Subcutaneous abdominal adipose tissue (tissue), 5 donors: Measurements from ENCODE around the gene EXOC6B.

Source experiments
- H3K27ac ChIP-seq: one replicate; pipeline ENCODE4 v1.7.0; 2013; ENCODE audit warnings: low read depth, mild to moderate bottlenecking, inconsistent platforms, low read length, moderate library complexity
- H3K27me3 ChIP-seq, 5 donors: one replicate each; pipeline ENCODE4 v1.7.0; 2013; ENCODE audit warnings: low read length in 5 of 5, inconsistent platforms in 1 of 5; ENCODE audit not compliant: control insufficient read depth in 5 of 5, insufficient read depth in 4 of 5
- H3K36me3 ChIP-seq, 5 donors: one replicate each; pipeline ENCODE4 v1.7.0; 2013; ENCODE audit warnings: low read length in 5 of 5; ENCODE audit not compliant: control insufficient read depth in 5 of 5, insufficient read depth in 5 of 5
- H3K4me1 ChIP-seq, 5 donors: one replicate each; pipeline ENCODE4 v1.7.0; 2013; ENCODE audit warnings: low read length in 5 of 5, mild to moderate bottlenecking in 3 of 5, moderate library complexity in 1 of 5; ENCODE audit not compliant: control insufficient read depth in 5 of 5, insufficient read depth in 5 of 5
- H3K4me3 ChIP-seq, 5 donors: one replicate each; pipeline ENCODE4 v1.7.0; 2013; ENCODE audit warnings: low read length in 5 of 5, low read depth in 1 of 5
- H3K9ac ChIP-seq, 5 donors: one replicate each; pipeline ENCODE4 v1.7.0; 2013; ENCODE audit warnings: low read length in 5 of 5, mild to moderate bottlenecking in 4 of 5, moderate library complexity in 3 of 5
- H3K9me3 ChIP-seq, 5 donors: one replicate each; pipeline ENCODE4 v1.7.0; 2013; ENCODE audit warnings: low read length in 5 of 5; ENCODE audit not compliant: control insufficient read depth in 5 of 5
- donor health status: healthy.
- donor health status: healthy.
- donor health status: healthy.
- donor health status: healthy.
- donor health status: healthy.

The EXOC6B gene

DNA sequence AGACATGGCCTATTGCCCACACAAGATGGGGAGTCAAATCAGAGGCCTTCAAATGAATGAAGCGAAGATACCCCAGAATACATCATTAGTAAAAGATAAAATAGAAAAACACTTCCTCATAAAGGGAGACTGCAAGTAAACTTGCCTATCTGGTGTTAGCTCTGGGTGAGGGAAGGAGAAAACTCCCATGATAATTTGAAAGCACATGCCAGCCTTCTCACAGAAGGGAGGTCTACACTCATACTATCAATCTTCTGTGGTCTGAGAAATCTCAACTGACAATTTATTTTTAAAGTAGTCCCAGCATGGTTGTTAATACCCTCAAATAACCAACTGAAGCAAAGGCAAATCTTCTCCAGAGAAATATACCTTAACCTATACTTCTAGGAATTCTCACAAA is 75.4 kb downstream of the EXOC6B start:
- H3K9me3 ChIP-seq: no peaks in the 10 kb centered on the region

DNA sequence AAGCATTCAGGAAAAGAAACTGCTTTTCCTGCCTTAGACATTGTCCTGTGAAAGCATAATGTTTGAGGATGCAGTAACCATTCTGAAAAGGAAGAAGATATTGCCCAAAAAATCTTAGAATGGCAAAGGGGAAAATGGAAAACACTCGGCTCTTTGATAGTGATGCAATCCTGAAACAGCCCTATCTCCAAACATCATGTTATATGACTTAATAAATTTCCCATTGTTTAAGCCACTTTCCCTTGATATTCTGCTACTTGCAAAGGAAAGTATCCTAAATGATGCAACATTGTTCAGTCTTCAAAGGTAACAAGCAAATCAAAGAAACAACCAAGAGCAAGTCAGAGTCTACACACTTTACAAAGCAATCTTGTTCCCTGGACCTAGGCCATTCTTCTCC is 78.5 kb downstream of the EXOC6B start:
- no peak overlapping the region for H3K27ac ChIP-seq
- H3K4me1 ChIP-seq: no peaks in the 10 kb centered on the region
- no peaks in the 10 kb centered on the region for H3K27me3 ChIP-seq
- no peak overlapping the region for H3K4me3 ChIP-seq
- no peaks in the 10 kb centered on the region for H3K9me3 ChIP-seq
- H3K36me3 ChIP-seq: no peaks in the 10 kb centered on the region
- no peak overlapping the region for H3K9ac ChIP-seq

More for the DNA sequence above, 75.4 kb downstream of the EXOC6B start:
- no peaks in the 10 kb centered on the region for H3K27me3 ChIP-seq
- H3K36me3 ChIP-seq: no peaks in the 10 kb centered on the region
- H3K4me3 ChIP-seq: no peak overlapping the region
- H3K9ac ChIP-seq: no peak overlapping the region
- H3K27ac ChIP-seq: no peak overlapping the region
- peaks cover 0 to 4% (median 0%) of the 10 kb centered on the region in 5 donors for H3K4me1 ChIP-seq

DNA sequence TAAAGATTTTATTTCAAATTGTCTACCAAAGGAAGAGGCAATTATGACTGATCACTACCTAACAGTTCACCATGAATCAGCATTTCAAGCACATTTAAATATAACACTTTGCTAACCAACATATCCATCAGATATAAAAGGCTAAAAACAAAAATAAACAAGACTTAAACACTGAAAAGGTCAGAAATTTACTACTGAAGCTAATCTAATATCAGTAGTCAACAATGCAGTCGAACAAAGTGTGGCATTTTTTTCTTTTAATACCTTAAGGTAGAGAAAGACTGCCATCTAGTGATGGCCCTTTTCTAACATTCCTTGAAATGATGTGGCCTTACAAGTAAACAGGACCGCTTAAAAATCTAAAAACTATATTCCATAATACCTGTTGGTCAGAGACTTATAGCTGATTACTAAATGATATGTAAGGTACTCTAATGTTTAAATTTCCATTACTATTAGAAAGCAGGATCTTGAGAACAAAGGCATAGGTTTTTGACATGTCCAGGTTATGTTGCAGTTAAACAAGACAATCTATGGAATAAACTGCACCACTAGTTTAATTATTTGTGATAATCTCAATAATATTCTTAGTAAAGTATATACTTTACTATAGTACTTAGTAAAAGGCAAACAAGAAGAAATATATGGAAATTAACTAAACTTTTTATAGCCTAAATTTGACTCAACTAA is 80.0 kb downstream of the EXOC6B start:
- no peak overlapping the region for H3K4me3 ChIP-seq
- H3K36me3 ChIP-seq: peaks cover 0 to 3% (median 0%) of the 10 kb centered on the region in 5 donors
- H3K27ac ChIP-seq: no peak overlapping the region
- H3K4me1 ChIP-seq: no peaks in the 10 kb centered on the region
- H3K27me3 ChIP-seq: no peaks in the 10 kb centered on the region
- no peaks in the 10 kb centered on the region for H3K9me3 ChIP-seq
- no peak overlapping the region for H3K9ac ChIP-seq

DNA sequence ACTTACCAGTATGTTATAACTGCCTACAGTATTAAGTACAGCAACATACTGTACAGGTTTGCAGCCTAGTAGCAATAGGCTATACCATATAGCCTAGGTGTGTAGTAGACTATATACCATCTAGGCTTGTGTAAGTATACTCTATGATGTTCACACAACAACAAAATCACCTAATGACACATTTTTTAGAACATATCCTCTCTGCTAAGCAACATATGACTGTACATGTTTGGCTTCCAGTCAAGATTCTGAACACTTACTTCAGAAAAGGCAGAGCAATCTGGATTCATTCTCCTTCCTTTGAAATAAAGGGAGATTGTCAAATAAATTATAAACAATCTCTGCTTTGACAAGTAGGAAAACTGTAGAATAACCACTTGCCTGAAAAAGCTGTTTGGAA is 81.8 kb downstream of the EXOC6B start:
- H3K4me3 ChIP-seq: no peak overlapping the region
- peaks cover 0 to 6% (median 3%) of the 10 kb centered on the region in 5 donors for H3K36me3 ChIP-seq
- no peaks in the 10 kb centered on the region for H3K27me3 ChIP-seq
- no peak overlapping the region for H3K9ac ChIP-seq
- H3K27ac ChIP-seq: no peak overlapping the region
- H3K9me3 ChIP-seq: no peaks in the 10 kb centered on the region
- H3K4me1 ChIP-seq: no peaks in the 10 kb centered on the region

DNA sequence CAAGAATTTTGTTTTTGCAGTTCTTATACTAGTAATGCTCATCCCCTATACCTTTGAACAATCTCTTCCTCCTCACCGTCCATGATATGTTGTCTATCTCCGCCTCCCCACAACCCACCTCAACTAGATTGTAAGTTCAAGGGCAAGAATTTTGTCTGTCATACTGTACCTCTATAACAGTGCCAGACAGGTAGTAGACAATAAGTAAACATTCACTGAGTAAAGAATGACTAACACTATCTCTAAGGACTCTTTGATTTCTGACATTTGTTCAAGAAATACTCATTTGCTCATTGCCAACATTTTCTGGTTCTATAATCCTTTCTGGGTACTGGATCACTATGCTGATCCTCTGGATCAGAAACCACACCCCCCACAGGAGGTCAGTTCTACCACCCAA is 82.4 kb downstream of the EXOC6B start:
- peaks cover 0 to 6% (median 3%) of the 10 kb centered on the region in 5 donors for H3K36me3 ChIP-seq
- H3K9me3 ChIP-seq: no peaks in the 10 kb centered on the region
- H3K9ac ChIP-seq: no peak overlapping the region
- H3K4me1 ChIP-seq: no peaks in the 10 kb centered on the region
- no peak overlapping the region for H3K27ac ChIP-seq
- no peak overlapping the region for H3K4me3 ChIP-seq
- H3K27me3 ChIP-seq: no peaks in the 10 kb centered on the region

DNA sequence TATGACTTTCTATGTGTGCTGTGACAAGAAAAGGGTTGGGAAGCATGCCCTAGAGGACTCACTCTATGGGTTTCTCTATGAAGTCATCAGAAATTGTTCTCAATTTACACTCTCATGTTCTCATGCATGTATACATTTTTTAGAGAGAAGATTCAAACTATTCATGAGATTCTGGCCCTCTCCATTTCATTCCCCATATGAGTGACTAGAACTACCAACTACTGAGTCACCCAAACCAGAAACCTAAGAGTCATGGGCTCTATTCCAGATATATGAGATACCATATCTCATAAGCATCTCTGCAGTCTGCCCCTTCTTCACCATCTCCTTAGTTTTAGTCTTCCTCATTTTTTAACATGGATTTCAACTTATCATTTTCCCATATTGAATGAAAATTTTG is 87.7 kb downstream of the EXOC6B start:
- Histone ChIP-seq H3K4me3 (no peak overlapping the region), H3K9ac (no peak overlapping the region), H3K9me3 (no peaks in the 10 kb centered on the region), H3K27me3 (no peaks in the 10 kb centered on the region), H3K27ac (no peak overlapping the region), H3K4me1 (no peaks in the 10 kb centered on the region), H3K36me3 (peaks cover 0 to 8% (median 4%) of the 10 kb centered on the region in 5 donors)

DNA sequence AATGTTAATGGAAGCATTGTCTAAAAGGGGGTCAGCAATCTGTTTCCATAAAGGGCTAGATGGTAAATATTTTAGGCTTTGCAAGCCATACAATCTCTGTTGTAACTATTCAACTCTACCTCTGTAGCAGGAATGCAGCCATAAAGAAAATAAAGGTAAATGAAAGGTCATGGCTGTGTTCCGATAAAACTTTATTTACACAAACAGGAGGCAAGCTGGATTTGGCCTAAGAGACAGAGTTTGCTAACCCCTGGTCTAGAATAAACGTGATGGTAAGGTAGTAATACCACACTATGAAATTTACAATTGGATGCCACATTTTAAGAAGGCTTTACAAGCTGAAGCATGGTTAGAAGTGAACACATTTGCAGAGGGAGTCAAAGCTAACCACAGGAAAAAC is 91.4 kb downstream of the EXOC6B start:
- H3K27ac ChIP-seq: no peak overlapping the region
- no peak overlapping the region for H3K9ac ChIP-seq
- peaks cover 0 to 2% (median 0%) of the 10 kb centered on the region in 5 donors for H3K4me1 ChIP-seq

DNA sequence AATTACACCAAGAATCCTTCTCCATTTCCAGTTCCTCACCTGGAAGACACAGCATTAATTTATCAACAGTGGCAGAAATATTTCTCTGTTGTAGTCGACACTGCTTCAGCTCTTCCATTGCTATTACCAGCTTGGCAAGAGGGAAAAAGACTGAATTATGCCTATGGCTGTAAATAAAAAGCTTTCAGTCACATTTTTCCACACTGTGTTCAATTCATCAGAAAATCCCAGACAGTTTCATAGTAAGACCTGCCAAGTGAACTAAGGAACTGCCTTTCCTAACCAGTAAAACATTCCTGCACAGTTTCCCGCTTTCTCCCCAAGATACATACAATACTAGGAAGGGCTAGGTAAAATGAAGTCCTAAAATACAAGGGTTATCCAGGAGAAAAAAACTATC is 94.7 kb downstream of the EXOC6B start:
- H3K36me3 ChIP-seq: peaks cover 0 to 3% (median 0%) of the 10 kb centered on the region in 5 donors
- peaks cover 0 to 2% (median 0%) of the 10 kb centered on the region in 5 donors for H3K4me1 ChIP-seq
- H3K27ac ChIP-seq: no peak overlapping the region
- no peaks in the 10 kb centered on the region for H3K9me3 ChIP-seq
- H3K27me3 ChIP-seq: no peaks in the 10 kb centered on the region
- no peak overlapping the region for H3K4me3 ChIP-seq
- H3K9ac ChIP-seq: no peak overlapping the region

More for the DNA sequence above, 91.4 kb downstream of the EXOC6B start:
- H3K9me3 ChIP-seq: no peaks in the 10 kb centered on the region
- no peak overlapping the region for H3K4me3 ChIP-seq
- H3K36me3 ChIP-seq: peaks cover 0 to 5% (median 3%) of the 10 kb centered on the region in 5 donors
- H3K27me3 ChIP-seq: no peaks in the 10 kb centered on the region

DNA sequence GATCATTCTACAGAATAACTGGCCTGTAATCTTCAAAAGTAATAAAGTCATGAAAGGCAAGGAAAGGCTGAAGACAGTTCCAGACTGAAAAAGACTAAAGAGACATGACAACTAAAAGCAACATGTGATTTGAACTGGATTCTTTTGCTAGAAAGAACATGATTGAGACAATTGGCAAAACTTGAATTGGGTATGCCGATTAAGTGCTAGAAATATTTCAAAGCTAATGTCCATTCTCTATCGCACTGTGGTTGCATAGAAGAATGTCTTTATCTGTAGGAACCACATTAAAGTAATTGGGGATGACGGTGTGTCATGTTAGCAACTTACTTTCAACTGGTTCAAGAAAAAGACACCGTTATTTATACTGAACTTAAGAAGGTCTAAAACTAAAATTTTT is 98.5 kb downstream of the EXOC6B start:
- H3K27ac ChIP-seq: no peak overlapping the region
- H3K4me3 ChIP-seq: no peak overlapping the region
- no peaks in the 10 kb centered on the region for H3K9me3 ChIP-seq
- no peaks in the 10 kb centered on the region for H3K27me3 ChIP-seq
- peaks cover 0 to 2% (median 0%) of the 10 kb centered on the region in 5 donors for H3K4me1 ChIP-seq
- H3K36me3 ChIP-seq: peaks cover 0 to 3% (median 0%) of the 10 kb centered on the region in 5 donors
- no peak overlapping the region for H3K9ac ChIP-seq

DNA sequence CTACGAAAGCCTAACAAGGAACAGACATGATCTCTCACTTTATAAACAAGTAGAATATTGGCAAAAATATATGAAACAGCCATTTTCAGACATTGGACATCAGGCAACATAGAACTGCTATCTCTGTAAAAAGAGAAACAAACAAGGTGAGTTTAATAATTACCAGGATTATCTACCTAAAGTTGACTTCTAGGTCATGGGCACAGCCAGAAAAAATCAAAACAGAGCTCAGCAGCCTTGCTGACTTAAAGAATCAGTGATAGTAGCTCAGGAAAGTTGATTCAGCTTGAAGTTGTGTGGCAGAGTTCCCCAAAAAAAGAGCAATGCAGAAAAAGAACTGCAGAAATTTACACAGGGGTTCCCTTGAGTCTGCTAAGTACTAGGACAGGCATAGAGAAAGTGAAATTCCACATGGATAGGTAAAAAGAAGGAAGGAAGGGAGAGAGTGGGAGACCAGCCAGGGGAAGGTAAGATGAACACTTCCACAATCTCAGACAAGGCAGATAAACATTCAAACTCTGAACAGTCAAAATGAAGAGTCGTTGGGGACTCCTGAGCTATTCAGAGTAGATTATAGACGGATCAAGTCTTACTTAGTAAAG is 102.0 kb downstream of the EXOC6B start:
- H3K27me3 ChIP-seq: no peaks in the 10 kb centered on the region
- H3K27ac ChIP-seq: no peak overlapping the region
- H3K36me3 ChIP-seq: no peaks in the 10 kb centered on the region
- no peak overlapping the region for H3K4me3 ChIP-seq
- peaks cover 0 to 4% (median 0%) of the 10 kb centered on the region in 5 donors for H3K4me1 ChIP-seq
- no peak overlapping the region for H3K9ac ChIP-seq
- H3K9me3 ChIP-seq: no peaks in the 10 kb centered on the region
